GM12878 (cell line): Measurements from ENCODE around the gene RAB3GAP1. TPM values are rescaled to one million over a fixed set of nuclear protein-coding genes. Genes with fewer than 3 reads are reported as not detected.

Experiments used
- ATAC-seq: fragments of 200-7000 bp; cut with Tn5 transposase; 3 replicates; pipeline ENCODE4 v1.9.1; 2020; ENCODE audit warnings: mild to moderate bottlenecking, moderate library complexity
- BruUV-seq: library from RNA; stranded (reverse); fragments of 400-500 nt; replicated peaks from 2 replicates; lab custom pipeline; 2021; lab: Mats Ljungman, UMichigan
- CTCF ChIA-PET: fragments of 300-600 bp; sonication (Branson Sonifier 250); formaldehyde crosslinking; extraction: SDS; loops from one replicate; lab custom pipeline; 2021; ENCODE audit warnings: inconsistent platforms; lab: Yijun Ruan, JAX
- POLR2A ChIA-PET: fragments of 350-600 bp; formaldehyde crosslinking; extraction: SDS; loops from one replicate; lab custom pipeline; 2021; ENCODE audit warnings: inconsistent platforms; lab: Charles Lee
- RAD21 ChIA-PET: fragments of 300-600 bp; sonication (Branson Sonifier 250); formaldehyde crosslinking; loops from one replicate; lab custom pipeline; 2023; ENCODE audit warnings: antibody characterized with exemption; ENCODE audit not compliant: unreplicated experiment; lab: Charles Lee
- SMC1A ChIA-PET: fragments of 300-600 bp; sonication (Branson Sonifier 250); formaldehyde crosslinking; loops from one replicate; lab custom pipeline; 2023; ENCODE audit not compliant: unreplicated experiment, uncharacterized antibody; lab: Charles Lee
- DNase-seq: peaks from one replicate; pipeline ENCODE4 v3.0.0-alpha.2; 2011; ENCODE audit warnings: low read depth, low spot score
- FAIRE-seq: peaks from 3 replicates; lab custom pipeline; 2011; peaks lifted over from hg19 to GRCh38; lab: Jason Lieb, UNC
- H2AFZ ChIP-seq: 2 replicates; pipeline ENCODE4 v1.6.0; 2011; ENCODE audit warnings: low read depth, low read length, control low read depth; ENCODE audit not compliant: control insufficient read depth
- H3K27ac ChIP-seq: 2 replicates; pipeline ENCODE4 v1.5.1; 2011; ENCODE audit warnings: control low read depth; ENCODE audit not compliant: control insufficient read depth, insufficient read depth
- H3K27me3 ChIP-seq, 2 experiments: replicated peaks in 1 of 2; 2 replicates each; pipeline versions ENCODE4 v1.6.0 to v1.6.1; 2011; ENCODE audit warnings: low read length in 1 of 2; ENCODE audit not compliant: control insufficient read depth in 2 of 2, insufficient read depth in 2 of 2
- H3K36me3 ChIP-seq, 2 experiments: 2 replicates each; pipeline ENCODE4 v1.5.1; 2011; ENCODE audit warnings: low read length in 1 of 2; ENCODE audit not compliant: control insufficient read depth in 2 of 2, insufficient read depth in 2 of 2
- H3K4me1 ChIP-seq: 2 replicates; pipeline ENCODE4 v1.6.1; 2011; ENCODE audit warnings: mild to moderate bottlenecking, low read length, moderate library complexity, mixed read lengths; ENCODE audit not compliant: control insufficient read depth, insufficient read depth
- H3K4me2 ChIP-seq: 2 replicates; pipeline ENCODE4 v1.6.0; 2011; ENCODE audit warnings: control low read depth; ENCODE audit not compliant: control insufficient read depth, insufficient read depth
- H3K4me3 ChIP-seq: fragments of 200-600 bp; sonication (generic); 2 replicates; pipeline ENCODE4 v1.5.1; 2016
- H3K79me2 ChIP-seq: 2 replicates; pipeline ENCODE4 v1.6.0; 2011; ENCODE audit warnings: low read length; ENCODE audit not compliant: control insufficient read depth, insufficient read depth
- H3K9ac ChIP-seq: 2 replicates; pipeline ENCODE4 v1.8.0; 2011; ENCODE audit warnings: low read length, control low read depth, mixed read lengths; ENCODE audit not compliant: control insufficient read depth, insufficient read depth
- H3K9me3 ChIP-seq: replicated peaks from 3 replicates; pipeline ENCODE4 v1.5.1; 2011; ENCODE audit warnings: mild to moderate bottlenecking, low read length; ENCODE audit not compliant: control insufficient read depth, insufficient read depth
- H4K20me1 ChIP-seq: 2 replicates; pipeline ENCODE4 v1.6.0; 2011; ENCODE audit not compliant: control insufficient read depth, insufficient read depth
- NR2F1 ChIP-seq: fragments of 450-650 bp; conservative IDR thresholded peaks from 2 replicates; pipeline ENCODE4 v1.6.1; 2017; ENCODE audit warnings: mild to moderate bottlenecking
- PKNOX1 ChIP-seq: fragments of 450-650 bp; IDR thresholded peaks from 2 replicates; pipeline ENCODE4 v1.6.1; 2016; ENCODE audit warnings: mild to moderate bottlenecking
- SIN3A ChIP-seq: IDR thresholded peaks from 2 replicates; pipeline ENCODE4 v1.6.1; 2012; ENCODE audit warnings: low read depth, low read length, improper control_type of control experiment
- TCF7 ChIP-seq: IDR thresholded peaks from 2 replicates; pipeline ENCODE4 v1.6.1; 2014; ENCODE audit warnings: antibody characterized with exemption, borderline replicate concordance
- ZNF622 ChIP-seq: fragments of 450-650 bp; IDR thresholded peaks from 2 replicates; pipeline ENCODE4 v1.6.1; 2017; ENCODE audit warnings: mild to moderate bottlenecking, inconsistent platforms
- WGBS: methylation state at CpG from one replicate; pipeline ENCODE4 v1.1.6; 2016; ENCODE audit warnings: low lambda C conversion rate; ENCODE audit not compliant: insufficient replicate concordance, insufficient coverage; ENCODE audit errors: missing lambda C conversion rate; 5-methylcytosine and 5-hydroxymethylcytosine counted together
- in situ Hi-C: fragments of 300-500 bp; cut with MboI; formaldehyde crosslinking; loops from 9 replicates; pipeline ENCODE4 v1.14.3; 2018; ENCODE audit warnings: mixed read lengths
- intact Hi-C: fragments of 100-400 bp; cut with micrococcal nuclease; formaldehyde crosslinking; loops from one replicate; pipeline ENCODE4 v1.14.2; 2022; ENCODE audit not compliant: unreplicated experiment
- polyA plus RNA-seq, 11 experiments: library from polyadenylated mRNA; depleted of rRNA in 4 of 11; unstranded in 6 of 11; stranded (reverse) in 5 of 11; fragments of >200 nt; fragmentation: Nextera tagmentation in 4 of 11; fragmentation: Illumina TruSeq in 1 of 11; extraction: Ambion mirVana in 4 of 11; extraction: Trizol in 1 of 11; gene quantifications; 1 replicate in 1 of 11; 2 replicates in 10 of 11; pipeline versions ENCODE4 v1.2.1 to v1.2.3, GENCODE V29; 2011 to 2016; ENCODE audit warnings: inconsistent platforms in 2 of 11, missing spikeins in 2 of 11, low read depth in 1 of 11
- total RNA-seq, 4 experiments: library from RNA; depleted of rRNA in 3 of 4; stranded (reverse); fragments of >200 nt in 3 of 4; fragmentation: Illumina TruSeq in 1 of 4; extraction: Trizol in 1 of 4; gene quantifications; 2 replicates each; pipeline versions ENCODE4 v1.2.1 to v1.2.3, GENCODE V29; 2013 to 2021

The RAB3GAP1 gene
- total and polyA plus RNA-seq, 10 of the 15 experiments (the other 5 are each of a cell fraction or from before 2014, with no cell fraction given) = 13.7 to 36.9 (median 21.0) TPM

GRCh38 chr2:135164431-135164830 is 112.3 kb downstream of the RAB3GAP1 start:
- no peak for ATAC-seq
- in situ Hi-C loops (no loop called here), intact Hi-C loops (no loop called here)
- no peaks in the 10 kb centered on the region for H3K27me3 ChIP-seq
- ChIA-PET CTCF (no interaction called here), SMC1A (interaction anchor here (1.1 to 1.3 kb wide), 3 partner anchors 33 to 61 kb away, joined by 3 to 4 read pairs (median 3); no protein-coding TSS in a partner anchor), POLR2A (interaction anchor here (0.8 kb wide), 1 partner anchor 17 kb away, joined by 3 read pairs; no protein-coding TSS in a partner anchor), RAD21 (interaction anchor here (1.1 kb wide), 1 partner anchor 175 kb away, joined by 3 read pairs; no protein-coding TSS in a partner anchor)
- no peak overlapping the region for H2AFZ ChIP-seq
- H3K36me3 ChIP-seq = peaks cover 5 to 25% of the 10 kb centered on the region in 2 experiments
- no peak for DNase-seq
- H4K20me1 ChIP-seq = no peaks in the 10 kb centered on the region
- H3K4me2 ChIP-seq = no peak overlapping the region
- no peaks in the 10 kb centered on the region for H3K9me3 ChIP-seq
- no peak overlapping the region for H3K27ac ChIP-seq
- peaks cover 6% of the 10 kb centered on the region for H3K4me1 ChIP-seq
- TF ChIP-seq NR2F1 (no peak), ZNF622 (no peak), TCF7 (no peak)
- FAIRE-seq = no peak
- 100% methylated on average over 3 of the region's 3 CpGs for WGBS
- no TSS peak for BruUV-seq
- H3K9ac ChIP-seq = no peak overlapping the region
- H3K4me3 ChIP-seq = no peak overlapping the region
- no peaks in the 10 kb centered on the region for H3K79me2 ChIP-seq

GRCh38 chr2:135167273-135167672 is 115.2 kb downstream of the RAB3GAP1 start:
- POLR2A ChIA-PET = interaction anchor here (0.5 kb wide), 1 partner anchor 79 kb away, joined by 5 read pairs; no protein-coding TSS in a partner anchor
- FAIRE-seq (no peak), DNase-seq (no peak), ATAC-seq (no peak)
- H3K27ac ChIP-seq = no peak overlapping the region
- H3K9me3 ChIP-seq = no peaks in the 10 kb centered on the region
- RAD21 ChIA-PET = no interaction called here
- H4K20me1 ChIP-seq = no peaks in the 10 kb centered on the region
- intact Hi-C loops = no loop called here
- no TSS peak for BruUV-seq
- H3K4me2 ChIP-seq = no peak overlapping the region
- in situ Hi-C loops = no loop called here
- no peaks in the 10 kb centered on the region for H3K27me3 ChIP-seq
- CTCF ChIA-PET = interaction anchor here (0.7 to 1.6 kb wide), 2 partner anchors 163 to 1425 kb away, joined by 3 to 4 read pairs; no protein-coding TSS in a partner anchor
- no peak for TF ChIP-seq PKNOX1
- no peak for TF ChIP-seq SIN3A
- H3K4me1 ChIP-seq = peaks cover 6% of the 10 kb centered on the region
- no peak overlapping the region for H3K9ac ChIP-seq
- H3K36me3 ChIP-seq = peaks cover 5 to 34% of the 10 kb centered on the region in 2 experiments
- SMC1A ChIA-PET = interaction anchor here (0.9 kb wide), 2 partner anchors 19 to 46 kb away, joined by 3 read pairs; no protein-coding TSS in a partner anchor
- no peak overlapping the region for H2AFZ ChIP-seq
- 100% methylated on average over 1 of the region's 1 CpG for WGBS
- H3K4me3 ChIP-seq = no peak overlapping the region
- no peaks in the 10 kb centered on the region for H3K79me2 ChIP-seq
